ENCODE data around the gene COX15.
A peak's percentile ranks its signal among the peaks of the same experiment; 100 is the strongest.

Gene COX15

DNA sequence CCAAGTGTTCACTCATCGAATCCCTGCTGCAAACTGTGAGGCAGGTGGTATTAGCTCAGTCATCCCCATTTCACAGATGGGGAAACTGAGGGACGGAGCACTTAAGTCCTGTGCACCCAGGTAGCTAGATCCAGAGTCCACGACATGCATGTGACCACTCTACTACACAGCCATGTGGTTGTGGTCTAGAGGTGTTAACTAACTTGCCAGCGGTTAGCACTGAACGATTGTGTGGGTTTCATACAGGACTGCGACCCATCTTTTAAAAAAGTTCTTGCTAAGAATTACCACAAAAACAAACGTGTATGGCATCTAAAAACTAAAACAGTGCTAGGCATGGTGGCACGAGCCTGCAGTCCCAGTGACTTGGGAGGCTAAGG is 34.4 kb upstream of the COX15 start:
- H3K4me1 ChIP-seq, result peaks cover 0 to 36% (median 6%) of the 10 kb centered on the region in 10 experiments; a peak in 10 of 20 replicates
- H4K20me1 ChIP-seq, result no peaks in the 10 kb centered on the region
- H3K4me3 ChIP-seq, result no peak overlapping the region
- H3K27me3 ChIP-seq, result no peaks in the 10 kb centered on the region
- TF ChIP-seq Cebpa-rat (IDR thresholded peaks at IDR 0.05), result no peak
- no peak overlapping the region for H3K4me2 ChIP-seq
- H3K27ac ChIP-seq, result no peak overlapping the region
- peaks cover 0 to 14% (median 6%) of the 10 kb centered on the region in 11 experiments; a peak in 6 of 22 replicates for H3K9me3 ChIP-seq (replicated peaks in 1 of 11)
- peaks cover 0 to 27% (median 16%) of the 10 kb centered on the region in 11 experiments; a peak in 17 of 22 replicates for H3K36me3 ChIP-seq
- H3K9ac ChIP-seq, result no peak overlapping the region

GRCh38 chr10:99765672-99766301 is 33.9 kb upstream of the COX15 start:
- Histone ChIP-seq H3K27me3 (no peaks in the 10 kb centered on the region), H4K20me1 (no peaks in the 10 kb centered on the region), H3K27ac (no peak overlapping the region), H3K4me2 (peak overlapping the region in 2 of 11 experiments; percentile 7 to 61; a peak in 3 of 22 replicates), H3K4me3 (no peak overlapping the region), H3K4me1 (peaks cover 0 to 39% (median 6%) of the 10 kb centered on the region in 10 experiments; a peak in 10 of 20 replicates), H3K9ac (no peak overlapping the region), H3K9me3 (replicated peaks in 1 of 11) (peaks cover 0 to 14% (median 6%) of the 10 kb centered on the region in 11 experiments; a peak in 6 of 22 replicates), H3K36me3 (peaks cover 1 to 32% (median 21%) of the 10 kb centered on the region in 11 experiments; a peak in 21 of 22 replicates)
- no peak for TF ChIP-seq Cebpa-rat (IDR thresholded peaks at IDR 0.05)

DNA sequence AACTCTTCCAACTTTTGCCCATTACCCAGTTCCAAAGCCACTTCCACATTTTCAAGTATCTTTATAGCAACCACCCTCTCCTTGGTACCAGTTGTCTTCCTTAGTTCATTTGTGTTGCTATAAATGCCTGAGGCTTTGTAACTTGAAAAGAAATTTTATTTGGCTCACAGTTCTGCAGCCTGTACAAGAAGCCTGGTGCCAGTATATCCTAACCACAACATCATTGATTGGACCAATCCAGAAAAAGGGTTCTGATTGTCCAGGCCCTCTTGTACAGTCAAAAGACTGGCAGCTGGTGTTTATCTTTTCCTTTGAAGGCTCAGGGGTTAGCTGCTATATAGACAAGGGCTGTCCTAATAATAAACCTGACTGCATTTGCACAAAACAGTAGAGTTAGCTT is 29.4 kb upstream of the COX15 start:
- H3K36me3 ChIP-seq, result peaks cover 45 to 77% (median 65%) of the 10 kb centered on the region in 11 experiments
- no peak overlapping the region for H3K4me3 ChIP-seq
- H3K9me3 ChIP-seq (replicated peaks in 1 of 11), result peaks cover 0 to 19% (median 6%) of the 10 kb centered on the region in 11 experiments; a peak in 6 of 22 replicates
- no peak for TF ChIP-seq Cebpa-rat (IDR thresholded peaks at IDR 0.05)
- peaks cover 0 to 37% (median 2%) of the 10 kb centered on the region in 10 experiments; a peak in 8 of 20 replicates for H3K4me1 ChIP-seq
- no peaks in the 10 kb centered on the region for H3K27me3 ChIP-seq
- H3K4me2 ChIP-seq, result 0 out of 22 replicates have a peak overlapping the region, but pooled peaks of 1 of the 11 experiments have one; percentile 37
- no peaks in the 10 kb centered on the region for H4K20me1 ChIP-seq
- no peak overlapping the region for H3K9ac ChIP-seq
- H3K27ac ChIP-seq, result no peak overlapping the region

GRCh38 chr10:99760321-99760720 is 28.4 kb upstream of the COX15 start:
- peaks cover 55 to 87% (median 76%) of the 10 kb centered on the region in 11 experiments for H3K36me3 ChIP-seq
- no peak overlapping the region for H3K27ac ChIP-seq
- peak overlapping the region in 2 of 11 experiments; percentile 35 to 37; a peak in 2 of 22 replicates for H3K4me2 ChIP-seq
- H3K9ac ChIP-seq, result no peak overlapping the region
- H3K27me3 ChIP-seq, result no peaks in the 10 kb centered on the region
- TF ChIP-seq Cebpa-rat (IDR thresholded peaks at IDR 0.05), result no peak
- H4K20me1 ChIP-seq, result no peaks in the 10 kb centered on the region
- peaks cover 0 to 19% (median 6%) of the 10 kb centered on the region in 11 experiments; a peak in 6 of 22 replicates for H3K9me3 ChIP-seq (replicated peaks in 1 of 11)
- H3K4me3 ChIP-seq, result no peak overlapping the region
- H3K4me1 ChIP-seq, result peaks cover 0 to 31% (median 6%) of the 10 kb centered on the region in 10 experiments; a peak in 8 of 20 replicates

GRCh38 chr10:99758211-99758891 is 26.4 kb upstream of the COX15 start:
- no peaks in the 10 kb centered on the region for H3K27me3 ChIP-seq
- no peak overlapping the region for H3K4me3 ChIP-seq
- no peak overlapping the region for H3K9ac ChIP-seq
- H3K27ac ChIP-seq, result no peak overlapping the region
- H3K9me3 ChIP-seq (replicated peaks in 1 of 11), result peaks cover 0 to 19% (median 3%) of the 10 kb centered on the region in 11 experiments; a peak in 4 of 22 replicates
- H3K4me1 ChIP-seq, result peaks cover 0 to 18% (median 6%) of the 10 kb centered on the region in 10 experiments; a peak in 8 of 20 replicates
- no peaks in the 10 kb centered on the region for H4K20me1 ChIP-seq
- TF ChIP-seq Cebpa-rat (IDR thresholded peaks at IDR 0.05), result no peak
- H3K36me3 ChIP-seq, result peaks cover 75 to 100% (median 91%) of the 10 kb centered on the region in 11 experiments
- H3K4me2 ChIP-seq, result no peak overlapping the region

GRCh38 chr10:99756159-99756558 is 24.2 kb upstream of the COX15 start:
- no peak overlapping the region for H3K4me3 ChIP-seq
- TF ChIP-seq Cebpa-rat (IDR thresholded peaks at IDR 0.05), result no peak
- no peaks in the 10 kb centered on the region for H3K27me3 ChIP-seq
- no peak overlapping the region for H3K9ac ChIP-seq
- H3K36me3 ChIP-seq, result peaks cover 92 to 100% (median 98%) of the 10 kb centered on the region in 11 experiments
- H3K4me2 ChIP-seq, result no peak overlapping the region
- no peak overlapping the region for H3K27ac ChIP-seq
- H3K9me3 ChIP-seq (replicated peaks in 1 of 11), result peaks cover 0 to 6% (median 0%) of the 10 kb centered on the region in 11 experiments; a peak in 1 of 22 replicates
- H3K4me1 ChIP-seq, result peaks cover 0 to 11% (median 5%) of the 10 kb centered on the region in 10 experiments; a peak in 7 of 20 replicates
- H4K20me1 ChIP-seq, result no peaks in the 10 kb centered on the region

GRCh38 chr10:99754670-99755069 is 22.7 kb upstream of the COX15 start:
- Histone ChIP-seq H3K4me2 (no peak overlapping the region), H3K9ac (no peak overlapping the region), H3K4me3 (no peak overlapping the region), H3K27me3 (no peaks in the 10 kb centered on the region), H3K4me1 (peaks cover 0 to 11% (median 0%) of the 10 kb centered on the region in 10 experiments; a peak in 2 of 20 replicates), H3K27ac (no peak overlapping the region), H4K20me1 (peaks cover 0 to 2% (median 0%) of the 10 kb centered on the region in 11 experiments; a peak in 1 of 22 replicates), H3K36me3 (peaks cover 90 to 100% (median 98%) of the 10 kb centered on the region in 11 experiments), H3K9me3 (replicated peaks in 1 of 11) (no peaks in the 10 kb centered on the region)
- TF ChIP-seq Cebpa-rat (IDR thresholded peaks at IDR 0.05), result no peak

GRCh38 chr10:99750641-99751040 is 18.7 kb upstream of the COX15 start:
- Histone ChIP-seq H3K36me3 (peaks cover 94 to 100% (median 98%) of the 10 kb centered on the region in 11 experiments), H3K27ac (no peak overlapping the region), H3K4me3 (no peak overlapping the region), H3K9me3 (replicated peaks in 1 of 11) (no peaks in the 10 kb centered on the region), H4K20me1 (peaks cover 0 to 15% (median 5%) of the 10 kb centered on the region in 11 experiments; a peak in 7 of 22 replicates), H3K27me3 (no peaks in the 10 kb centered on the region), H3K9ac (no peak overlapping the region), H3K4me2 (no peak overlapping the region), H3K4me1 (no peaks in the 10 kb centered on the region; a peak in 2 of 20 replicates)
- no peak for TF ChIP-seq Cebpa-rat (IDR thresholded peaks at IDR 0.05)

Measured in BLaER1 treated with 17β-estradiol and CSF1 and Interleukin-3, amounts not matched to agents 10 nM and 100 nM (cell line).